ENCODE results near the gene CLSTN2. TPM values are rescaled to one million over a fixed set of nuclear protein-coding genes. Genes with fewer than 3 reads are reported as not detected.

Gene CLSTN2
- polyA plus RNA-seq, 1 experiment: 0.04 TPM

DNA sequence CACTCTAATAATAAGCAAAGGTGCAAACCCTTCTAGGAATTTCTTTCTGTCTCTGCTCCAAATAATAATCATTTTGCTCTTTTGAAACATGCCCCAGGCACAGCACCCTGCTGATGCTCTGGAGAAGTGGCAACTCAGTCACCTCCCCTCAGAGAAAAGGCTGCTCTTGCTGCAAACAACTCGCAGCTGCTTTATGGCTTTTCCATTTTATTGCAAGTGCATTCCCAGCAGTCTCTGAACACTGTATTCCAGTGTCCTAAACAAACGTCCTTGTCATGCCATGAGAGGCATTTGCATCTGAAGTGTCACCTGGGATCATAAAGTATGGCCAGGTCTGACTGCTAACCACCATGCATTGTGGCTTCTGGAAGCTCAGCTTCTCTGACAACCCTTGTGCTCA is 384.8 kb downstream of the CLSTN2 start:
- ChIA-PET POLR2A (no interaction called here), CTCF (no interaction called here)
- Histone ChIP-seq H3K27ac (ENCODE audit: low read depth, low read length) (no peak overlapping the region), H3K4me3 (ENCODE audit: low read depth, low read length) (no peak overlapping the region), H3K27me3 (ENCODE audit: control insufficient read depth, insufficient read depth, low read length) (no peaks in the 10 kb centered on the region), H3K9me3 (ENCODE audit: control insufficient read depth, insufficient read depth, low read length) (no peaks in the 10 kb centered on the region)
- TF ChIP-seq, protein P1, sequence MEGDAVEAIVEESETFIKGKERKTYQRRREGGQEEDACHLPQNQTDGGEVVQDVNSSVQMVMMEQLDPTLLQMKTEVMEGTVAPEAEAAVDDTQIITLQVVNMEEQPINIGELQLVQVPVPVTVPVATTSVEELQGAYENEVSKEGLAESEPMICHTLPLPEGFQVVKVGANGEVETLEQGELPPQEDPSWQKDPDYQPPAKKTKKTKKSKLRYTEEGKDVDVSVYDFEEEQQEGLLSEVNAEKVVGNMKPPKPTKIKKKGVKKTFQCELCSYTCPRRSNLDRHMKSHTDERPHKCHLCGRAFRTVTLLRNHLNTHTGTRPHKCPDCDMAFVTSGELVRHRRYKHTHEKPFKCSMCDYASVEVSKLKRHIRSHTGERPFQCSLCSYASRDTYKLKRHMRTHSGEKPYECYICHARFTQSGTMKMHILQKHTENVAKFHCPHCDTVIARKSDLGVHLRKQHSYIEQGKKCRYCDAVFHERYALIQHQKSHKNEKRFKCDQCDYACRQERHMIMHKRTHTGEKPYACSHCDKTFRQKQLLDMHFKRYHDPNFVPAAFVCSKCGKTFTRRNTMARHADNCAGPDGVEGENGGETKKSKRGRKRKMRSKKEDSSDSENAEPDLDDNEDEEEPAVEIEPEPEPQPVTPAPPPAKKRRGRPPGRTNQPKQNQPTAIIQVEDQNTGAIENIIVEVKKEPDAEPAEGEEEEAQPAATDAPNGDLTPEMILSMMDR (IDR thresholded peaks at IDR 0.05; ENCODE audit: low read depth, low read length): no peak
- DNase-seq (ENCODE audit: low read depth, low spot score): no peak

- TF ChIP-seq, protein P1 (IDR thresholded peaks at IDR 0.05; ENCODE audit: low read depth, low read length): no peak
- Histone ChIP-seq H3K9me3 (ENCODE audit: control insufficient read depth, insufficient read depth, low read length) (no peaks in the 10 kb centered on the region), H3K27me3 (ENCODE audit: control insufficient read depth, insufficient read depth, low read length) (no peaks in the 10 kb centered on the region), H3K4me3 (ENCODE audit: low read depth, low read length) (no peak overlapping the region), H3K27ac (ENCODE audit: low read depth, low read length) (no peak overlapping the region)
- POLR2A ChIA-PET: no interaction called here
- CTCF ChIA-PET: no interaction called here
- DNase-seq (ENCODE audit: low read depth, low spot score): no peak
Measured at GRCh38 chr3:140323561-140323960, 388.6 kb downstream of the CLSTN2 start.

- Histone ChIP-seq H3K9me3 (ENCODE audit: control insufficient read depth, insufficient read depth, low read length) (no peaks in the 10 kb centered on the region), H3K27ac (ENCODE audit: low read depth, low read length) (no peak overlapping the region), H3K27me3 (ENCODE audit: control insufficient read depth, insufficient read depth, low read length) (no peaks in the 10 kb centered on the region), H3K4me3 (ENCODE audit: low read depth, low read length) (no peak overlapping the region)
- CTCF ChIA-PET: no interaction called here
- TF ChIP-seq, protein P1 (IDR thresholded peaks at IDR 0.05; ENCODE audit: low read depth, low read length): no peak
- no peak for DNase-seq (ENCODE audit: low read depth, low spot score)
- POLR2A ChIA-PET: no interaction called here
Measured at GRCh38 chr3:140332131-140332530, 397.1 kb downstream of the CLSTN2 start.

GRCh38 chr3:140334132-140334929 is 399.3 kb downstream of the CLSTN2 start:
- ChIA-PET POLR2A (no interaction called here), CTCF (no interaction called here)
- no peak for DNase-seq (ENCODE audit: low read depth, low spot score)
- TF ChIP-seq, protein P1 (IDR thresholded peaks at IDR 0.05; ENCODE audit: low read depth, low read length): no peak
- Histone ChIP-seq H3K27me3 (ENCODE audit: control insufficient read depth, insufficient read depth, low read length) (no peaks in the 10 kb centered on the region), H3K4me3 (ENCODE audit: low read depth, low read length) (no peak overlapping the region), H3K9me3 (ENCODE audit: control insufficient read depth, insufficient read depth, low read length) (no peaks in the 10 kb centered on the region), H3K27ac (ENCODE audit: low read depth, low read length) (no peak overlapping the region)

DNA sequence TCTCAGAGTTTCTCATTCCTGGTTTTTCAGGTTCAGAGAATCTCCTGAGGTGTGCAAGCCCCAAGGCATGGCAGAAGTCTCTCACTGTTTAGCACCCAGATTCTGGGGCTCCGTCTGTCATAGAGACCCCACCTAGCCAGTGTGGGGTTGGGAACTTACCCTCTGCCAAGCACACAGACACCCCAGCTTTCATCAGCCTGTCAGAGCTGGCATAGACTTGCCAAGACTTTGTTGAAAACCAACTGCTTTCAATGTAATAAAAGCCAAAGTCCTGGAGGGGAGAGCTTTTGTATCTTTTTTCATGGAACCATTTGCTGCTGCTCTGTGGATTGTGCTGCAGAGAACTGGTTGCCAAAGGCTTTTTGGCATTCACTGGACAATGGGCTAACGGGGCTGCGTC is 401.5 kb downstream of the CLSTN2 start:
- ChIA-PET POLR2A (no interaction called here), CTCF (no interaction called here)
- Histone ChIP-seq H3K4me3 (ENCODE audit: low read depth, low read length) (no peak overlapping the region), H3K9me3 (ENCODE audit: control insufficient read depth, insufficient read depth, low read length) (no peaks in the 10 kb centered on the region), H3K27me3 (ENCODE audit: control insufficient read depth, insufficient read depth, low read length) (no peaks in the 10 kb centered on the region), H3K27ac (ENCODE audit: low read depth, low read length) (no peak overlapping the region)
- TF ChIP-seq, protein P1 (IDR thresholded peaks at IDR 0.05; ENCODE audit: low read depth, low read length): no peak
- DNase-seq (ENCODE audit: low read depth, low spot score): no peak
